ENCODE data around the gene ASXL3. TPM values are rescaled to one million over a fixed set of nuclear protein-coding genes. Genes with fewer than 3 reads are reported as not detected.

ASXL3 gene
- total RNA-seq, 1 experiment from 2014 or later = not detected

DNA sequence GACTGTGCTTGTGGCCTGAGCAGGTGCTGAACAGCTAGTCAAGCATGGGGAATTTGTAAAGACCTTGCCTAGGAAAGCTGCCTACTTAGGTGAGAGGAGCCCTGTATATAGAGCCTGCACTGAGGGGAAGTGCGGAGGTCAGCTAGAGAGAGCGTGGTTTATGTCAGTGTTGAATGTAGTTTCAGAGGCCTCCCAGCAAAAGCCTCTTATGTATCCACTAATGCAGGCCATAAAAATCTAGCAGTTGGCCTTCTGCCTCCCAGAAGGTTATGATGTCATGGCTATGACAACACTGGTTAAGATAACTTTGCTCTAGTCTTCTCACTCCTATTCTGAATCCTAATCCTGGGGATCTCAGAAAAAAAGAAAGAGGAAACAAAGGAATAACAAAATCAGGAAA, 88.9 kb downstream of the ASXL3 start:
- H3K4me3 ChIP-seq (ENCODE audit: low read length) = no peak overlapping the region
- no peaks in the 10 kb centered on the region for H3K36me3 ChIP-seq (ENCODE audit: low read depth, low read length)
- no peak overlapping the region for H3K9ac ChIP-seq (ENCODE audit: low read length)
- H3K4me1 ChIP-seq (ENCODE audit: insufficient read depth, low read length) = no peaks in the 10 kb centered on the region
- ChIA-PET POLR2A (ENCODE audit: unreplicated experiment) (no interaction called here), CTCF (no interaction called here)
- H2AFZ ChIP-seq (ENCODE audit: low read length) = no peak overlapping the region
- H3K9me2 ChIP-seq (replicated peaks; ENCODE audit: low read length) = no peaks in the 10 kb centered on the region
- H3K9me3 ChIP-seq (ENCODE audit: low read length) = no peaks in the 10 kb centered on the region
- no peaks in the 10 kb centered on the region for H4K20me1 ChIP-seq (ENCODE audit: low read length)
- DNase-seq = no peak
- intact Hi-C loops (cut with micrococcal nuclease) = no loop called here
- H3K27ac ChIP-seq (ENCODE audit: low read length) = no peak overlapping the region
- no peaks in the 10 kb centered on the region for H3K27me3 ChIP-seq (ENCODE audit: low read length)
- H3F3A ChIP-seq (ENCODE audit: low read length, unreplicated experiment) = no peaks in the 10 kb centered on the region
- no TSS peak for BruUV-seq (replicated peaks)
- H3K4me2 ChIP-seq (ENCODE audit: low read length) = no peak overlapping the region
- TF ChIP-seq EZH2 (IDR thresholded peaks at IDR 0.05; ENCODE audit: low read length, unreplicated experiment) (no peak), EZH2phosphoT487 (IDR thresholded peaks at IDR 0.05; ENCODE audit: borderline replicate concordance, low read length) (no peak)
- TF ChIP-seq, protein P1, sequence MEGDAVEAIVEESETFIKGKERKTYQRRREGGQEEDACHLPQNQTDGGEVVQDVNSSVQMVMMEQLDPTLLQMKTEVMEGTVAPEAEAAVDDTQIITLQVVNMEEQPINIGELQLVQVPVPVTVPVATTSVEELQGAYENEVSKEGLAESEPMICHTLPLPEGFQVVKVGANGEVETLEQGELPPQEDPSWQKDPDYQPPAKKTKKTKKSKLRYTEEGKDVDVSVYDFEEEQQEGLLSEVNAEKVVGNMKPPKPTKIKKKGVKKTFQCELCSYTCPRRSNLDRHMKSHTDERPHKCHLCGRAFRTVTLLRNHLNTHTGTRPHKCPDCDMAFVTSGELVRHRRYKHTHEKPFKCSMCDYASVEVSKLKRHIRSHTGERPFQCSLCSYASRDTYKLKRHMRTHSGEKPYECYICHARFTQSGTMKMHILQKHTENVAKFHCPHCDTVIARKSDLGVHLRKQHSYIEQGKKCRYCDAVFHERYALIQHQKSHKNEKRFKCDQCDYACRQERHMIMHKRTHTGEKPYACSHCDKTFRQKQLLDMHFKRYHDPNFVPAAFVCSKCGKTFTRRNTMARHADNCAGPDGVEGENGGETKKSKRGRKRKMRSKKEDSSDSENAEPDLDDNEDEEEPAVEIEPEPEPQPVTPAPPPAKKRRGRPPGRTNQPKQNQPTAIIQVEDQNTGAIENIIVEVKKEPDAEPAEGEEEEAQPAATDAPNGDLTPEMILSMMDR (conservative IDR thresholded peaks at IDR 0.05; ENCODE audit: low read depth, low read length) = no peak
- no peak for ATAC-seq
- H3K79me2 ChIP-seq (ENCODE audit: low read length) = no peaks in the 10 kb centered on the region

DNA sequence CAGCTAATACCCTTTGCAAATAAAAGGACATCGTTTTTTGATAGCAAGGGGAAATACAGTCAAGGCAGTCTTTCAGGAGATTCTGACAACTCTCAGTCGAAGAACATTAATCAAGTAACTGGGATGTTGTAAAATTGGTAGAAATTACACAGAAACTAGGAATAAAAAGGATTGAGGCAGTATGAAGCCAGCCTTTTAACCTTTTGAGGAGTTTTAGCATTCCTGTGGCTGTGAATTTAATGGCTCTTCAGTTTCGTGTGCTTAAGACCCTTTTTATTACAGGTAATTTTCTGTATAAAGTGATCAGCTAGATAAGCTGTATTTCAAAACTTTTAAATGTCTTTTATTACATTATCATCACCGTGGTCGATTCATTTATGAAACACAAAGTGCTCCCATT, 91.6 kb downstream of the ASXL3 start:
- BruUV-seq (replicated peaks) = no TSS peak
- DNase-seq (no peak), ATAC-seq (no peak)
- intact Hi-C loops (cut with micrococcal nuclease) = no loop called here
- Histone ChIP-seq H3K79me2 (ENCODE audit: low read length) (no peaks in the 10 kb centered on the region), H3K9me2 (replicated peaks; ENCODE audit: low read length) (no peaks in the 10 kb centered on the region), H2AFZ (ENCODE audit: low read length) (no peak overlapping the region), H3K27me3 (ENCODE audit: low read length) (no peaks in the 10 kb centered on the region), H3F3A (ENCODE audit: low read length, unreplicated experiment) (no peaks in the 10 kb centered on the region), H3K27ac (ENCODE audit: low read length) (no peak overlapping the region), H3K4me2 (ENCODE audit: low read length) (no peak overlapping the region), H3K4me1 (ENCODE audit: insufficient read depth, low read length) (no peaks in the 10 kb centered on the region), H3K36me3 (ENCODE audit: low read depth, low read length) (no peaks in the 10 kb centered on the region), H3K9me3 (ENCODE audit: low read length) (no peaks in the 10 kb centered on the region), H3K4me3 (ENCODE audit: low read length) (no peak overlapping the region), H3K9ac (ENCODE audit: low read length) (no peak overlapping the region), H4K20me1 (ENCODE audit: low read length) (no peaks in the 10 kb centered on the region)
- ChIA-PET CTCF (no interaction called here), POLR2A (ENCODE audit: unreplicated experiment) (no interaction called here)
- TF ChIP-seq, protein P1 (conservative IDR thresholded peaks at IDR 0.05; ENCODE audit: low read depth, low read length) = no peak
- TF ChIP-seq EZH2 (IDR thresholded peaks at IDR 0.05; ENCODE audit: low read length, unreplicated experiment) (no peak), EZH2phosphoT487 (IDR thresholded peaks at IDR 0.05; ENCODE audit: borderline replicate concordance, low read length) (no peak)

DNA sequence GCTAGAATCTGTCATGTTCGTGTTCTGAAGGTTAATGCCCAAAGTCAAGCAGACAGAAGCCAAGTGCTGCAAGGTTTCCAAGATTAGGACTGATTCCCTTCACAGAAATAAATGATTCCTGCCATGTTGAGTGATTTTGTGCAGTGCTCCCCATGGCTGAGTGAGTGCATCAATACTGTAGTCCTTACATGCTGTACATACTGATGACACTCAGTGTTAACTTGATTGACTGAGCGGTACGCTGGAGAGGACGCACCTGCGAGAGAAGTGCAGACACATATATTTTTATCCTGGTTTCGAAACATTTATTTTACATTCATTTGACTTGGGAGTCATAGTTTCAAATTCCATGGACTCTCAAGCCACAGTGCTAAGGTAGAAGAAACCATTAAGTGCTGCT, 92.0 kb downstream of the ASXL3 start:
- no peak overlapping the region for H3K9ac ChIP-seq (ENCODE audit: low read length)
- no peaks in the 10 kb centered on the region for H3K79me2 ChIP-seq (ENCODE audit: low read length)
- intact Hi-C loops (cut with micrococcal nuclease) = no loop called here
- H3K9me3 ChIP-seq (ENCODE audit: low read length) = no peaks in the 10 kb centered on the region
- no peak for TF ChIP-seq EZH2phosphoT487 (IDR thresholded peaks at IDR 0.05; ENCODE audit: borderline replicate concordance, low read length)
- TF ChIP-seq, protein P1 (conservative IDR thresholded peaks at IDR 0.05; ENCODE audit: low read depth, low read length) = no peak
- TF ChIP-seq EZH2 (IDR thresholded peaks at IDR 0.05; ENCODE audit: low read length, unreplicated experiment) = no peak
- CTCF ChIA-PET = no interaction called here
- no peaks in the 10 kb centered on the region for H3K27me3 ChIP-seq (ENCODE audit: low read length)
- no peaks in the 10 kb centered on the region for H4K20me1 ChIP-seq (ENCODE audit: low read length)
- H3K4me2 ChIP-seq (ENCODE audit: low read length) = no peak overlapping the region
- no peak for ATAC-seq
- H3K9me2 ChIP-seq (replicated peaks; ENCODE audit: low read length) = no peaks in the 10 kb centered on the region
- POLR2A ChIA-PET (ENCODE audit: unreplicated experiment) = no interaction called here
- no peak for DNase-seq
- no peak overlapping the region for H2AFZ ChIP-seq (ENCODE audit: low read length)
- no peaks in the 10 kb centered on the region for H3K4me1 ChIP-seq (ENCODE audit: insufficient read depth, low read length)
- no peaks in the 10 kb centered on the region for H3K36me3 ChIP-seq (ENCODE audit: low read depth, low read length)
- H3K4me3 ChIP-seq (ENCODE audit: low read length) = no peak overlapping the region
- no peaks in the 10 kb centered on the region for H3F3A ChIP-seq (ENCODE audit: low read length, unreplicated experiment)
- H3K27ac ChIP-seq (ENCODE audit: low read length) = no peak overlapping the region
- BruUV-seq (replicated peaks) = no TSS peak
